ENCODE data around the gene FBXL15.

FBXL15 gene

DNA sequence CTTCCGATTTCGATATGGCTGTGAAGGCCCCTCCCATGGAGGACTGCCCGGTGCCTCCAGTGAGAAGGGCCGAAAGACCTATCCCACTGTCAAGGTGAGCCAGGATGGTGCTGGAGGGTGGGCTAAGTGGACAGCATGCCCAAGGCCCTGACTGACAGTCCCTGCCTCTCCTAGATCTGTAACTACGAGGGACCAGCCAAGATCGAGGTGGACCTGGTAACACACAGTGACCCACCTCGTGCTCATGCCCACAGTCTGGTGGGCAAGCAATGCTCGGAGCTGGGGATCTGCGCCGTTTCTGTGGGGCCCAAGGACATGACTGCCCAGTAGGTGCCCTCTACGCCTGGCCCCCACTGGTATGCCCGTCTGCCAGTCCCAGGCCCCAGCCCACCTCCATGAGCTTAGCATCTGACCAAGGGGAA, 23.9 kb upstream of the FBXL15 start:
- Histone ChIP-seq H4K20me1 (0 out of 2 replicates have a peak, but pooled peaks cover 10% of the 10 kb centered on the region), H3K27ac (no peak overlapping the region), H3K4me2 (peak overlapping the region; percentile 99), H3K4me1 (peaks cover 38% of the 10 kb centered on the region), H3K4me3 (peak overlapping the region; percentile 82), H3K36me3 (peaks cover 34% of the 10 kb centered on the region), H3K27me3 (no peaks in the 10 kb centered on the region), H3K9me3 (no peaks in the 10 kb centered on the region), H3K9ac (no peak overlapping the region; the same call in 1 of the 2 replicates)
- TF ChIP-seq Cebpa-rat (IDR thresholded peaks at IDR 0.05), result no peak

- peaks cover 38% of the 10 kb centered on the region for H3K4me1 ChIP-seq
- H3K9ac ChIP-seq, result peak overlapping the region; percentile 7; the same call in 1 of the 2 replicates
- H3K36me3 ChIP-seq, result peaks cover 38% of the 10 kb centered on the region
- no peaks in the 10 kb centered on the region for H3K27me3 ChIP-seq
- TF ChIP-seq Cebpa-rat (IDR thresholded peaks at IDR 0.05), result peak; percentile 58
- no peaks in the 10 kb centered on the region for H3K9me3 ChIP-seq
- H3K4me2 ChIP-seq, result peak overlapping the region; percentile 99; the same call in 1 of the 2 replicates
- H4K20me1 ChIP-seq, result 0 out of 2 replicates have a peak, but pooled peaks cover 10% of the 10 kb centered on the region
- H3K27ac ChIP-seq, result no peak overlapping the region
- H3K4me3 ChIP-seq, result no peak overlapping the region
These were observed 23.1 kb upstream of the FBXL15 start for GRCh38 chr10:102397222-102398171.

- Histone ChIP-seq H3K4me1 (peaks cover 33% of the 10 kb centered on the region), H3K9ac (peak overlapping the region; percentile 72), H4K20me1 (0 out of 2 replicates have a peak, but pooled peaks cover 10% of the 10 kb centered on the region), H3K4me3 (peak overlapping the region; percentile 68; the same call in 1 of the 2 replicates), H3K27me3 (no peaks in the 10 kb centered on the region), H3K9me3 (no peaks in the 10 kb centered on the region), H3K36me3 (peaks cover 38% of the 10 kb centered on the region), H3K4me2 (peak overlapping the region; percentile 81), H3K27ac (no peak overlapping the region)
- no peak for TF ChIP-seq Cebpa-rat (IDR thresholded peaks at IDR 0.05)
These were observed 22.2 kb upstream of the FBXL15 start for GRCh38 chr10:102398172-102399020.

GRCh38 chr10:102399217-102400021, 21.2 kb upstream of the FBXL15 start:
- peak overlapping the region; percentile 81 for H3K4me2 ChIP-seq
- peak overlapping the region; percentile 42 for H3K27ac ChIP-seq
- H3K9me3 ChIP-seq, result no peaks in the 10 kb centered on the region
- no peak for TF ChIP-seq Cebpa-rat (IDR thresholded peaks at IDR 0.05)
- H3K4me3 ChIP-seq, result peak overlapping the region; percentile 68
- H3K27me3 ChIP-seq, result no peaks in the 10 kb centered on the region
- H3K4me1 ChIP-seq, result peaks cover 29% of the 10 kb centered on the region
- H3K36me3 ChIP-seq, result peaks cover 38% of the 10 kb centered on the region
- H4K20me1 ChIP-seq, result 0 out of 2 replicates have a peak, but pooled peaks cover 10% of the 10 kb centered on the region
- H3K9ac ChIP-seq, result peak overlapping the region; percentile 72

DNA sequence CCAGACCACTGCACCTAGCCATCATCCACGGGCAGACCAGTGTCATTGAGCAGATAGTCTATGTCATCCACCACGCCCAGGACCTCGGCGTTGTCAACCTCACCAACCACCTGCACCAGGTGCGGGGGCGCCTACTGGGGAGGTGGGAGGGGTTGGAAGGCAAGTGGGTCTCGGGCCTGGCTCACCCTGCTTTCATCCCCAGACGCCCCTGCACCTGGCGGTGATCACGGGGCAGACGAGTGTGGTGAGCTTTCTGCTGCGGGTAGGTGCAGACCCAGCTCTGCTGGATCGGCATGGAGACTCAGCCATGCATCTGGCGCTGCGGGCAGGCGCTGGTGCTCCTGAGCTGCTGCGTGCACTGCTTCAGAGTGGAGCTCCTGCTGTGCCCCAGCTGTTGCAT, 20.6 kb upstream of the FBXL15 start:
- Histone ChIP-seq H4K20me1 (0 out of 2 replicates have a peak, but pooled peaks cover 10% of the 10 kb centered on the region), H3K9ac (peak overlapping the region; percentile 72; the same call in 1 of the 2 replicates), H3K27me3 (no peaks in the 10 kb centered on the region), H3K4me1 (peaks cover 29% of the 10 kb centered on the region), H3K4me2 (peak overlapping the region; percentile 81), H3K36me3 (peaks cover 38% of the 10 kb centered on the region), H3K9me3 (no peaks in the 10 kb centered on the region), H3K4me3 (no peak overlapping the region), H3K27ac (no peak overlapping the region)
- TF ChIP-seq Cebpa-rat (IDR thresholded peaks at IDR 0.05), result no peak

GRCh38 chr10:102400598-102401341, 19.9 kb upstream of the FBXL15 start:
- Histone ChIP-seq H3K9ac (no peak overlapping the region), H4K20me1 (0 out of 2 replicates have a peak, but pooled peaks cover 10% of the 10 kb centered on the region), H3K27ac (no peak overlapping the region), H3K4me2 (no peak overlapping the region), H3K9me3 (no peaks in the 10 kb centered on the region), H3K4me1 (peaks cover 29% of the 10 kb centered on the region), H3K27me3 (no peaks in the 10 kb centered on the region), H3K4me3 (no peak overlapping the region), H3K36me3 (peaks cover 38% of the 10 kb centered on the region)
- no peak for TF ChIP-seq Cebpa-rat (IDR thresholded peaks at IDR 0.05)

DNA sequence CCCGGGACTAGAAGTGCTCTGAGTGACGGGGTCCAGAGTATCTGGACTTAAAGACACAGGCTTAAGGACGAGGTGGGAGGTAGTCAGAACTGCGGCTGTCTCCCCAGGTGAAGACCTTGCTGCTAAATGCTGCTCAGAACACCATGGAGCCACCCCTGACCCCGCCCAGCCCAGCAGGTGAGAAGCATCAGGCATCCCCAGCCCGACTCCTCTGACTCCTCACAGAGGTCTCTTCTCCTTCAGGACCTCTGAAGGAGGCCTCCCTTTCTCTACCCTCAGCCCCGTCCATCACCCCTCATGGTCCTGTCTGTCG, 19.3 kb upstream of the FBXL15 start:
- H3K27ac ChIP-seq, result no peak overlapping the region
- no peaks in the 10 kb centered on the region for H3K27me3 ChIP-seq

DNA sequence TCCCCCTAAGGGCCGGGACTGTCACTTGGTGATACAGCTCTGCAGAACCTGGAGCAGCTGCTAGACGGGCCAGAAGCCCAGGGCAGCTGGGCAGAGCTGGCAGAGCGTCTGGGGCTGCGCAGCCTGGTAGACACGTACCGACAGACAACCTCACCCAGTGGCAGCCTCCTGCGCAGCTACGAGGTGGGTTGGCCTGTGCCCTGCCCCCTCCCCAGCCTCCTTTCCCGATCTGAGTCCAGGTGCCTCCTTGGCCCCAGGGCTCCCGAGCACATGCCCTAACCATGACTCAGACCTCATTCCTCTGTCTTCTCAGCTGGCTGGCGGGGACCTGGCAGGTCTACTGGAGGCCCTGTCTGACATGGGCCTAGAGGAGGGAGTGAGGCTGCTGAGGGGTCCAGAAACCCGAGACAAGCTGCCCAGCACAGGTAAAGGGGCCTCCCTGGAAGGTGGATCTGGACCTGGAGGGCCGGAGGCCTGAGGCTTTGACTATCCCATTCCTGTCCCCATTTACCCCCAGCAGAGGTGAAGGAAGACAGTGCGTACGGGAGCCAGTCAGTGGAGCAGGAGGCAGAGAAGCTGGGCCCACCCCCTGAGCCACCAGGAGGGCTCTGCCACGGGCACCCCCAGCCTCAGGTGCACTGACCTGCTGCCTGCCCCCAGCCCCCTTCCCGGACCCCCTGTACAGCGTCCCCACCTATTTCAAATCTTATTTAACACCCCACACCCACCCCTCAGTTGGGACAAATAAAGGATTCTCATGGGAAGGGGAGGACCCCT, 18.7 kb upstream of the FBXL15 start:
- H3K27me3 ChIP-seq, result no peaks in the 10 kb centered on the region
- H3K4me2 ChIP-seq, result no peak overlapping the region
- H3K9ac ChIP-seq, result no peak overlapping the region
- no peak for TF ChIP-seq Cebpa-rat (IDR thresholded peaks at IDR 0.05)
- H3K36me3 ChIP-seq, result peaks cover 33% of the 10 kb centered on the region
- H3K9me3 ChIP-seq, result no peaks in the 10 kb centered on the region
- H3K27ac ChIP-seq, result no peak overlapping the region
- H4K20me1 ChIP-seq, result no peaks in the 10 kb centered on the region
- H3K4me1 ChIP-seq, result peaks cover 17% of the 10 kb centered on the region
- H3K4me3 ChIP-seq, result no peak overlapping the region

More for the DNA sequence above, 19.3 kb upstream of the FBXL15 start:
- Histone ChIP-seq H3K4me3 (no peak overlapping the region), H4K20me1 (0 out of 2 replicates have a peak, but pooled peaks cover 5% of the 10 kb centered on the region), H3K9ac (no peak overlapping the region), H3K4me1 (peaks cover 23% of the 10 kb centered on the region), H3K36me3 (peaks cover 38% of the 10 kb centered on the region), H3K9me3 (no peaks in the 10 kb centered on the region), H3K4me2 (no peak overlapping the region)
- no peak for TF ChIP-seq Cebpa-rat (IDR thresholded peaks at IDR 0.05)
